ENCODE measurements around the gene CCDC27.

DNA sequence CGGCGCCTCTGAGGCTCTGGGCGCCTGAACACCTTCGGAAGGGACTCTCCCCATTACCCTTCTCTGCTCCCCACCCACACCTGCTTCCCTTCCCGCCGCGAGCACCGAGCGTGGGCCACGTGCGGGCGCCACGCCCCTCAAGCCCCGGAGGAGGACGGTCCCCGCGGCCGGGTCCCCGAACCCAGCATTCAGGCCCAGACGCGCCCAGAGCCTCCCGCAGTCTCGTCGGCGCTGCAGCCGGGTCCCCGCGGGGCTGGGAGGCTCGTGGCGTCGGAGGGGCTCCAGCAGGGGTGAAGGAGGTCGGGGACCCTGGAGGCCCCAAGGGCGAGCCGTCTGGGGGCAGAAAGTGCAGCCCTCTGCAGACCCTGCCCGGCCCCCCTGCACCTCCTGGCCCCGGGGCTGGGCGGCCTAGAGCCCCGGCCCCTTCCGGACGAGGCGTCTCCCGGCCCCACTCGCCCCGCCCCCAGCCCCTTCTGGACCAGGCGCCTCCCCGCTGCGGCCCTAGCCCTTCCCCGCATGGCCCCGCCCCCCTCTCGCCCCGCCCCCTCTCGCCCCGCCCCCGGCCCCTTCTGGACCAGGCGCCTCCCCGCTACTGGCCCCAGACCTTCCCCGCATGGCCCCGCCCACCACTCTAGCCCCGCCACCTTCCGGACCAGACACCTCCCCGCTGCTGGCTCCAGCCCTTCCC, 19.9 kb downstream of the CCDC27 start:
- TF ChIP-seq, protein P1, sequence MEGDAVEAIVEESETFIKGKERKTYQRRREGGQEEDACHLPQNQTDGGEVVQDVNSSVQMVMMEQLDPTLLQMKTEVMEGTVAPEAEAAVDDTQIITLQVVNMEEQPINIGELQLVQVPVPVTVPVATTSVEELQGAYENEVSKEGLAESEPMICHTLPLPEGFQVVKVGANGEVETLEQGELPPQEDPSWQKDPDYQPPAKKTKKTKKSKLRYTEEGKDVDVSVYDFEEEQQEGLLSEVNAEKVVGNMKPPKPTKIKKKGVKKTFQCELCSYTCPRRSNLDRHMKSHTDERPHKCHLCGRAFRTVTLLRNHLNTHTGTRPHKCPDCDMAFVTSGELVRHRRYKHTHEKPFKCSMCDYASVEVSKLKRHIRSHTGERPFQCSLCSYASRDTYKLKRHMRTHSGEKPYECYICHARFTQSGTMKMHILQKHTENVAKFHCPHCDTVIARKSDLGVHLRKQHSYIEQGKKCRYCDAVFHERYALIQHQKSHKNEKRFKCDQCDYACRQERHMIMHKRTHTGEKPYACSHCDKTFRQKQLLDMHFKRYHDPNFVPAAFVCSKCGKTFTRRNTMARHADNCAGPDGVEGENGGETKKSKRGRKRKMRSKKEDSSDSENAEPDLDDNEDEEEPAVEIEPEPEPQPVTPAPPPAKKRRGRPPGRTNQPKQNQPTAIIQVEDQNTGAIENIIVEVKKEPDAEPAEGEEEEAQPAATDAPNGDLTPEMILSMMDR (IDR thresholded peaks at IDR 0.05): no peak
- TF ChIP-seq POLR2A (IDR thresholded peaks at IDR 0.05): no peak

All from right lobe of liver (tissue), 4 donors.